CD4-positive, alpha-beta memory T cell (primary cell): ENCODE data around the gene MOB2. TPM values are rescaled to one million over a fixed set of nuclear protein-coding genes. Genes with fewer than 3 reads are reported as not detected.
A peak's percentile ranks its signal among the peaks of the same experiment; 100 is the strongest.

Experiments
- CTCF ChIA-PET: fragments of 350-600 bp; sonication (Branson Sonifier 250); formaldehyde crosslinking; loops from one replicate; lab custom pipeline; 2021; ENCODE audit warnings: inconsistent platforms; ENCODE audit not compliant: partially characterized antibody; lab: Charles Lee
- POLR2A ChIA-PET: fragments of 350-600 bp; sonication (Branson Sonifier 250); formaldehyde crosslinking; loops from one replicate; lab custom pipeline; 2021; ENCODE audit not compliant: partially characterized antibody; lab: Charles Lee
- DNase-seq, 5 donors: peaks; one replicate each; pipeline versions ENCODE4 v3.0.0 to v3.0.0-alpha.2; 2020 to 2022; ENCODE audit warnings: mixed read lengths in 1 of 5
- H3K27ac ChIP-seq: one replicate; pipeline ENCODE4 v1.7.0; 2013; ENCODE audit warnings: low read depth, low read length
- H3K27me3 ChIP-seq: 2 replicates; pipeline ENCODE4 v1.7.0; 2013; ENCODE audit warnings: mild to moderate bottlenecking, low read length, moderate library complexity; ENCODE audit not compliant: insufficient read depth
- H3K36me3 ChIP-seq: 2 replicates; pipeline ENCODE4 v1.7.0; 2013; ENCODE audit warnings: mild to moderate bottlenecking, low read length, moderate library complexity; ENCODE audit not compliant: insufficient read depth
- H3K4me1 ChIP-seq: 2 replicates; pipeline ENCODE4 v1.7.0; 2013; ENCODE audit warnings: mild to moderate bottlenecking, low read length, moderate library complexity; ENCODE audit not compliant: insufficient read depth
- H3K4me3 ChIP-seq, 2 donors: one replicate each; pipeline ENCODE4 v1.7.0; 2013; ENCODE audit warnings: low read length in 2 of 2, mild to moderate bottlenecking in 1 of 2
- H3K9me3 ChIP-seq, 2 donors: one replicate each; pipeline ENCODE4 v1.7.0; 2013; ENCODE audit warnings: low read length in 2 of 2, control low read depth in 1 of 2; ENCODE audit not compliant: control insufficient read depth in 1 of 2
- H3K27ac Mint-ChIP-seq, 7 donors: one replicate each; pipeline ENCODE4 v1.8.0; 2020 to 2021; ENCODE audit warnings: mixed read lengths in 7 of 7, mild to moderate bottlenecking in 6 of 7, inconsistent platforms in 3 of 7, moderate library complexity in 3 of 7
- H3K27me3 Mint-ChIP-seq, 2 donors: one replicate each; pipeline ENCODE4 v1.8.0; 2020 to 2021; ENCODE audit warnings: mixed read lengths in 2 of 2
- H3K36me3 Mint-ChIP-seq, 2 donors: one replicate each; pipeline ENCODE4 v1.8.0; 2020 to 2021; ENCODE audit warnings: mixed read lengths in 2 of 2, inconsistent platforms in 1 of 2, mild to moderate bottlenecking in 1 of 2
- H3K4me1 Mint-ChIP-seq, 4 donors: one replicate each; pipeline ENCODE4 v1.8.0; 2020 to 2021; ENCODE audit warnings: mixed read lengths in 4 of 4, mild to moderate bottlenecking in 1 of 4
- H3K4me3 Mint-ChIP-seq, 8 donors: one replicate each; pipeline ENCODE4 v1.8.0; 2020 to 2021; ENCODE audit warnings: mixed read lengths in 8 of 8, mild to moderate bottlenecking in 7 of 8, moderate library complexity in 6 of 8, inconsistent platforms in 3 of 8
- H3K9me3 Mint-ChIP-seq, 8 donors: one replicate each; pipeline ENCODE4 v1.8.0; 2020 to 2021; ENCODE audit warnings: mixed read lengths in 8 of 8, mild to moderate bottlenecking in 5 of 8, inconsistent platforms in 3 of 8, moderate library complexity in 1 of 8
- intact Hi-C: fragments of 100-400 bp; cut with micrococcal nuclease; formaldehyde crosslinking; loops from one replicate; pipeline ENCODE4 v1.15.1; 2023
- polyA plus RNA-seq, 2 donors: library from polyadenylated mRNA; unstranded; fragments of 300-500 nt; fragmentation: Illumina TruSeq; gene quantifications; one replicate each; pipeline ENCODE4 v1.2.3, GENCODE V29; 2021
- total RNA-seq, 2 experiments: library from RNA; stranded (reverse); gene quantifications; one replicate each; pipeline ENCODE4 v1.2.3, GENCODE V29; 2021

Gene MOB2
- total and polyA plus RNA-seq, 4 experiments from 2014 or later, result 48.8 to 74.1 (median 70.1) TPM

DNA sequence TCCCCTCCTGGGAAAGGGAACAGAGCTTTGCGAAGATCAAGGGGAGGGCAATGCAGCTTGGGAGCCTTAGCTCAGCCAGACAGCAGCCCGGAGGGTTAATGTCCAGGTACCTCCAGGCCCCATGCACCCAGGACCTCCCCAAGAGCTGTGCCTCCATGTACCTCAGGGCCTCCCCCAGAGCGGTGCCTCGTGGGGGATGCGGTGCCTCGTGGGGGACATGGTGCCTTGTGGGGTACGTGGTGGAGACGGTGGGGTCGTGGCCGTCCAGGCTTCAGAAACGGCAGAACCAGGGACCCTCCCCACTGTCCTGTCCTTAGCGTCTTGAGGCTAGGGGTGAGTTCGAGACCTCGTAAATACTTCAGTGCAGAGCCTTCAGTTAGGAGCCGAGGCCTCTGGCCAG lies 63.6 kb downstream of the MOB2 start:
- intact Hi-C loops, result no loop called here
- peaks cover 0 to 4% of the 10 kb centered on the region in 2 donors for H3K36me3 Mint-ChIP-seq
- H3K27ac Mint-ChIP-seq, result no peak overlapping the region
- no peak overlapping the region for H3K4me3 Mint-ChIP-seq
- DNase-seq, result no peak
- no peaks in the 10 kb centered on the region for H3K4me1 Mint-ChIP-seq
- Histone ChIP-seq H3K27me3 (no peaks in the 10 kb centered on the region), H3K9me3 (peaks cover 0 to 8% of the 10 kb centered on the region in 2 donors), H3K4me1 (no peaks in the 10 kb centered on the region), H3K4me3 (no peak overlapping the region), H3K27ac (no peak overlapping the region), H3K36me3 (no peaks in the 10 kb centered on the region)
- CTCF ChIA-PET, result no interaction called here
- POLR2A ChIA-PET, result no interaction called here
- H3K27me3 Mint-ChIP-seq, result no peaks in the 10 kb centered on the region
- H3K9me3 Mint-ChIP-seq, result peaks cover 0 to 21% (median 13%) of the 10 kb centered on the region in 8 donors

DNA sequence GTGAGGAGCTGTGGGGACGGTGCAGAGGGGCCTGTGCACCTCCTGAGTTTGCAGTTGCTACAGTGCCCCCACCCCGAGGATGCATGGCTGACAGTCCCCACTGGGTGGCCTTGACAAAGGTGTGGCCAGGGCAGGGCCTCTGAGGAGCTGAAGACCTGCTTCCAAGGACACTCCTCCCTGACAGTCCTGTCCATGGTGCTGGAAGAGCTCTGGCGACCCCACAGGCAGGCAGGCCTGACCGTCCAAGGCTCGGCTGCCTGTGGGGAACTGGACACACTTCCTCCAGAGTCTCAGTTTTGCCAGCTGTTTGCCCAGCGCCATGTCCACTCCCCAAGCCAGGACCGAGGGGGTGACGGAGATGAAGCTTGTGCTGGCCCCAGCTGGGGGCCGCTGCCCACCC lies 64.1 kb downstream of the MOB2 start:
- ChIA-PET POLR2A (no interaction called here), CTCF (no interaction called here)
- H3K27me3 ChIP-seq, result no peaks in the 10 kb centered on the region
- Mint-ChIP-seq H3K4me1 (no peaks in the 10 kb centered on the region), H3K36me3 (peaks cover 0 to 4% of the 10 kb centered on the region in 2 donors), H3K27ac (no peak overlapping the region), H3K27me3 (no peaks in the 10 kb centered on the region), H3K4me3 (no peak overlapping the region), H3K9me3 (peaks cover 0 to 21% (median 13%) of the 10 kb centered on the region in 8 donors)
- peaks cover 0 to 8% of the 10 kb centered on the region in 2 donors for H3K9me3 ChIP-seq
- intact Hi-C loops, result no loop called here
- no peak overlapping the region for H3K27ac ChIP-seq
- H3K4me3 ChIP-seq, result no peak overlapping the region
- no peak for DNase-seq
- H3K36me3 ChIP-seq, result no peaks in the 10 kb centered on the region
- H3K4me1 ChIP-seq, result no peaks in the 10 kb centered on the region

DNA sequence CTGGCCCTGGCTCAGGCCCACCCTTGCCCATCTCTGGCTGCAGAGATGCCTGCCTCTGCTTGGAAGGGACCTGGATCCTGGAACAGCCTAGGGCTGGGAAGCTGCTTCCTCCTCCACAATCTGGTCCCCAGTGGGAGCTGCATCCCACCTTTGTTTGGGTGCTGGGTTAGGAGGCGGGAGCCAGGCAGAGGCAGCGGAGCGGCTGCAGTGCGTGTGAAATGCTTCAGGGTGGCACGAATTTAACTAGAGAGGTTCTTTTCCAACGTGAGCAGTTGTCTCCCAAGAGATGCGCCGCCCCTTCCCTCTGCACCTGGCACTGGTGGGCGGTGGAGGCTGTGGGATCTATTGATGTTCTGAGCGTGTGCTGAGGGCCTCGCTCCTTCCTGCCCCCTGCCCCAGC lies 65.3 kb downstream of the MOB2 start:
- no peaks in the 10 kb centered on the region for H3K4me1 Mint-ChIP-seq
- H3K36me3 Mint-ChIP-seq, result peaks cover 0 to 4% of the 10 kb centered on the region in 2 donors
- Histone ChIP-seq H3K27me3 (no peaks in the 10 kb centered on the region), H3K36me3 (no peaks in the 10 kb centered on the region), H3K4me1 (no peaks in the 10 kb centered on the region), H3K9me3 (peaks cover 0 to 8% of the 10 kb centered on the region in 2 donors), H3K27ac (no peak overlapping the region), H3K4me3 (no peak overlapping the region)
- peak overlapping the region in 1 of 8 donors; percentile 12 for H3K4me3 Mint-ChIP-seq
- ChIA-PET CTCF (no interaction called here), POLR2A (no interaction called here)
- DNase-seq, result no peak
- intact Hi-C loops, result no loop called here
- peaks cover 0 to 30% (median 18%) of the 10 kb centered on the region in 8 donors for H3K9me3 Mint-ChIP-seq
- no peaks in the 10 kb centered on the region for H3K27me3 Mint-ChIP-seq
- no peak overlapping the region for H3K27ac Mint-ChIP-seq

DNA sequence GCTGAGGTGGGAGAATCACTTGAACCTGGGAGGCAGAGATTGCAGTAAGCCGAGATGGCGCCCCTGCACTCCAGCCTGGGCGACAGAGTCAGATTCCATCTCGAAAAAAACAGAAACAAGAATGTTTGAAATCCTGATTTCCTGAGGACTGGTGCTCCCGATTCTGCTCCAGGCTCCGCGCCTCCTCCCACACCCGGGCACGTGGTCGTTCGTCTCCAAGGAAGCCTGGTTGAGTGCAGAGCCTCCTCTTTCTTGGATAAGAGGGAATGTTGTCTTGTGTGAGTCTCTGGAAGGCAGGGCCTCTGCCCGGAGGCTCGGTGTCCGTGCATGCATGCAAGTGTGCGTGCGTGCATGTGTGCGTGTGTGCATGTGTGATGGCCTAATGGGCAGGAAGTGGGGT lies 66.8 kb downstream of the MOB2 start:
- Histone ChIP-seq H3K27me3 (no peaks in the 10 kb centered on the region), H3K36me3 (no peaks in the 10 kb centered on the region), H3K27ac (no peak overlapping the region), H3K4me1 (no peaks in the 10 kb centered on the region), H3K4me3 (no peak overlapping the region), H3K9me3 (peaks cover 0 to 8% of the 10 kb centered on the region in 2 donors)
- no peaks in the 10 kb centered on the region for H3K27me3 Mint-ChIP-seq
- CTCF ChIA-PET, result no interaction called here
- no peaks in the 10 kb centered on the region for H3K4me1 Mint-ChIP-seq
- H3K4me3 Mint-ChIP-seq, result no peak overlapping the region
- H3K27ac Mint-ChIP-seq, result no peak overlapping the region
- intact Hi-C loops, result no loop called here
- peaks cover 0 to 4% of the 10 kb centered on the region in 2 donors for H3K36me3 Mint-ChIP-seq
- POLR2A ChIA-PET, result no interaction called here
- H3K9me3 Mint-ChIP-seq, result peaks cover 0 to 34% (median 18%) of the 10 kb centered on the region in 8 donors
- no peak for DNase-seq

Other genes with a start within 250 kb of the MOB2 start
- 10 to 100 TPM; 49.3 to 51.4 TPM for gene TOLLIP, start 177.1 kb downstream of the MOB2 start, total RNA-seq
- 10 to 100 TPM; 29.8 to 34.0 TPM for gene TOLLIP, start 177.1 kb downstream of the MOB2 start, polyA plus RNA-seq
- under 1 TPM; 0.35 to 0.47 TPM for gene BRSK2, start 96.8 kb downstream of the MOB2 start, total RNA-seq
- under 1 TPM; 0.18 to 0.30 TPM for gene BRSK2, start 96.8 kb downstream of the MOB2 start, polyA plus RNA-seq
- gene DUSP8, start 85.5 kb upstream of the MOB2 start, total RNA-seq, result 1 to 10 TPM; 5.8 TPM
- 1 to 10 TPM in 1 of 2 donors, not detected in 1; 1.5 TPM for gene DUSP8, start 85.5 kb upstream of the MOB2 start, polyA plus RNA-seq
- gene KRTAP5-1, start 98.5 kb upstream of the MOB2 start, total RNA-seq, result not detected
- gene KRTAP5-1, start 98.5 kb upstream of the MOB2 start, polyA plus RNA-seq, result under 1 TPM in 1 of 2 donors, not detected in 1; 0.29 TPM
- not detected for gene KRTAP5-2, start 111.5 kb upstream of the MOB2 start, total RNA-seq
- not detected for gene KRTAP5-2, start 111.5 kb upstream of the MOB2 start, polyA plus RNA-seq
- gene KRTAP5-3, start 121.7 kb upstream of the MOB2 start, total RNA-seq, result not detected
- not detected for gene KRTAP5-3, start 121.7 kb upstream of the MOB2 start, polyA plus RNA-seq
- not detected for gene KRTAP5-4, start 135.4 kb upstream of the MOB2 start, total RNA-seq
- gene KRTAP5-4, start 135.4 kb upstream of the MOB2 start, polyA plus RNA-seq, result not detected
- not detected for gene KRTAP5-5, start 143.0 kb upstream of the MOB2 start, total RNA-seq
- gene KRTAP5-5, start 143.0 kb upstream of the MOB2 start, polyA plus RNA-seq, result not detected
- not detected for gene KRTAP5-6, start 210.4 kb upstream of the MOB2 start, total RNA-seq
- not detected for gene KRTAP5-6, start 210.4 kb upstream of the MOB2 start, polyA plus RNA-seq